Stimulated activated CD4-positive, alpha-beta T cell treated with anti-CD3 and anti-CD28 coated beads, TNF-alpha, amount 100 ng/mL, for 1 hour (primary cell): ENCODE data around the gene PAM.

Source experiments
- DNase-seq, 3 donors: peaks; one replicate each; pipeline ENCODE4 v3.0.0-alpha.2; 2020; ENCODE audit warnings: low read depth in 3 of 3, low spot score in 1 of 3

PAM gene

DNA sequence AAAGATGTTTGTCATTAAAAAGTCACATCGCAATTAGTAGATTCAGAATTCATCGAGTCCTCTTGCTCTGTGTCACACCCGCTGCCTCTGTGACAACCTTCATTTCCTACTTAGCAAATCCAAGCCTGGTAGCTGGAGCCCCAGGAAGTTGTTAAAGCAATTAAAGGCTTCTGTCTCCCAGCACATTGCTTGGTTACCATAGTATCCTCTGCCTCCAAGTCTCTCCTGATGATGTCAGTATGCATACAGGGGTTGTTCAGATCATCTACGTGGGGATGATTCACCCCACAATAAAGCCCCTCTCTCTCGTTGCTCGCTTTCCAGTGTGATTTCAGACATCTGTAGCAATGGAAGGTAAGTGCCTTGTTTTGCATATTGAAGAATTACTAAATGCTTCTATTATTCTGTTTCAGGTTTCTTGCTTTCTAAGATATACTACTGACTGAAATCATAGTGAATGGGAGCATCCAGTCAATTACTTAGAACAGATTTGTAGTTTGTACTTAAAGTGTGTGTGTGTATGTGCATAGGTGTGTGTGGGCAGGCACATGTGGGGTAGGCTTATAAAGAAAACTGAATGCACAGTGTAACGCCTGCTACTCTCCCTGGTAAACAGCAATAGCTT lies 52.9 kb downstream of the PAM start:
- DNase-seq: no peak

- DNase-seq: no peak
Measured at GRCh38 chr5:102809033-102809432, 53.9 kb downstream of the PAM start.

- no peak for DNase-seq
Measured at GRCh38 chr5:102811972-102812371, 56.9 kb downstream of the PAM start.

GRCh38 chr5:102813740-102814139 lies 58.6 kb downstream of the PAM start:
- no peak for DNase-seq

- DNase-seq: no peak
Measured at GRCh38 chr5:102815084-102815483, 60.0 kb downstream of the PAM start.

GRCh38 chr5:102815540-102816332 lies 60.6 kb downstream of the PAM start:
- DNase-seq: no peak

GRCh38 chr5:102818345-102818744 lies 63.2 kb downstream of the PAM start:
- DNase-seq: no peak

DNA sequence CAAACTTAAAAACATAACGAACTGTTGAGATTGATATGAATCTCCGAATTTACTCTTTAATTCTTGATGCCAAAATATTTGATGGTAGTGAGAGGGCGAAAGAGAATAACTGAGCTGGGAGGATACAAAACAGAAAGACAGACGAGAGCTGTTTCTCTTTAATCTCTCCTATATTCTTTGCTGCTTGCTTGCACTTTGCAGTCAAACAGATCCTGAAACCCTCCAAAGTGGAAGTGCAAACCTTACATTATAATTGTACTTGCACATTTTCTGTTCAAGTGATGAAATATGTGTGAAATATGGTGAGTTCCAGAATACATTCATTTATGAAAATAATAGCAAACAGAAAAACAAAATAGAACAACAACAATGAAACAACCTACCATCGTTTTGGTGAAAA lies 63.8 kb downstream of the PAM start:
- no peak for DNase-seq

- DNase-seq: no peak
Measured at GRCh38 chr5:102819634-102820033, 64.5 kb downstream of the PAM start.

- no peak for DNase-seq
Measured at GRCh38 chr5:102823441-102823874, 68.4 kb downstream of the PAM start.

GRCh38 chr5:102826629-102827028 lies 71.5 kb downstream of the PAM start:
- no peak for DNase-seq

- no peak for DNase-seq
Measured at GRCh38 chr5:102830241-102830640, 75.1 kb downstream of the PAM start.

- no peak for DNase-seq
Measured at GRCh38 chr5:102832445-102832844, 77.3 kb downstream of the PAM start.

GRCh38 chr5:102833146-102833545 lies 78.0 kb downstream of the PAM start:
- DNase-seq: no peak

GRCh38 chr5:102834438-102834964 lies 79.4 kb downstream of the PAM start:
- no peak for DNase-seq

DNA sequence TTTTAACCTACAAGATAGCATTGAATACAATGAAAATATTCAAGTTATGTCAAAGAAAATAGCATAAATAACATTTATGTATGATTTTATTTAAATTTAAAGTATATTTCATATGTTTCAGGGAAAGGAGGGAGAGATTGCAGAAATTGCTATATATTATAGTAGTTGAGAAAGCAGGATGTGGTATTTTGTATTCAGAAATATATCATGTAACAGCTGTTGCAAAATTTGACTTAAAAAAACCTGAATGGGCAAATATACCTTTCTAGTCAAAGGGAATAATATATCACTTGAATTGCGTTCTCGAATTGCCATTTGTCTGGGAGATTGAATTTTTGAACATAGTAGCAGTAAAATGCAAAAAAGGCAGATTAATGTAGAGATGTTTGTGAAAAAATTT lies 80.6 kb downstream of the PAM start:
- no peak for DNase-seq

DNA sequence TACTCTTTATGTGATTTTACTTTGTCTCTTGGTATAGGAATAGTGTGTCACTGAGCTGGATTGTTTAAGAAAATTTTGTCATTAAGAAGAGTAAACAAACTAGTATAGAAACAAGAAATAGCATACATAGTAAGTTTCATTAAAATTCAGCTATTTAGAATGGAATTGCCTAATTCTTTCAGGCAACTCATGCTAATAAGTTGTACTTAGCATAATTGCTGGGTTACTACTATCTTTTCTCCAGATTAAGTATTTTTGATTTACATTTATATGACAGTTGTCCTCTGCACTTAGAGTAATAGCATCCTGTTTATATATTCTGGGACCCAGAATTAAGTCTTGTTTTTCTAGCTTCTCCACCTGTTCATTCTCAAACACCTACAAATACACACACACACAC lies 85.9 kb downstream of the PAM start:
- DNase-seq: no peak

DNA sequence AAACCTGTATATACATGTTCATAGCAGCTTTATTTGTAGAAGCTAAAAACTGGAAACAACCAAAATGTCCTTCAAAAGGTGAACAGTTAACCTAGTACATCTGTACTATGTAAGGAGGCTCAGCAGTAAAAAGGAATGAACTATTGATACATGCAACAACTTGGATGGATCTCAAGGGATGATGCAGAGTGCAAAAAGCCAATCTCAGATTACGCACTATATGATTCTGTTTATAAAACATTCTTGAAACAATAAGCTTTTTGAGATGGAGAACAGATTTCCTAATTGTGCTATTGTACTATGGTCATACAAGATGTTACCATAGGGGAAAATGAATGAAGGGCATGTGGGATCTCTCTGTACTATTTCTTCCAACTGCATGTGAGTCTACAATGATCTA lies 88.9 kb downstream of the PAM start:
- DNase-seq: no peak

DNA sequence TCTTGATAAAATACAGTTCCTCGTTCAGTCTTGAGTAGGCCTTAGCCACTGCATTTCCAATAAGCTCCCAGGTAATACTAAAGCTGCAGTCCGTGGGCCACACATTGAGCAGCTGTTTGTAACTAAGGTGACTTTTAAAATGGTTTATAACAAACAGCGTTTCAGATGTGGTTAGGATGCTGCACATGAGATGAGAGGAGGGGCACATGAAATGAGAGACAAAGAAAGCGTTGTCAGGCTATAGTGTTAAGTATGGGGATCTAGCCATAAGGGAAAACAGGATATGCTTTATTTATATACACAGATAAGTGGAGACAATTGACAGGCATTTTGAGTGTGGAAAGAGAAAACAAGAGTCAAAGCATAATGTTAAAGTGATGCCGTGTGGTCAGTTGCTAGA lies 89.9 kb downstream of the PAM start:
- DNase-seq: no peak

DNA sequence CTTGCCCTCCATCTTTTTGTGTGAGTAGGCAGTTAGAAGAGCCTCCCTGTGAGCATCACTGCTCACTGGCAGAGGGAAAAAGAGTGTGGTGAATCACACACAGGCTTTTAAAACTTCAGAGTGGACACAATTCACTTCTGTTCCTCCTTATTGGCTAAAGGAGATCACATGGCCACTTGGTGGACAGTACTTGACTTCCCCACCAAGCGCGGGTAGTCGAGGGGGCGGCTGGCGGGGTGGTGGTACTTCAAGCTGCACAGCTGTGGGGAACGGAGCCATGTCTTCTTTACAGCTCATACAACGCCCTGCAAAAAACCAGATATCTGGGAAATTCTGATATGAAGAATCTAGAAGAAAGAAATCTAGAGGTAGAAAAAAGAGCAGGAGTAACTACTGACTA lies 95.4 kb downstream of the PAM start:
- DNase-seq: no peak

GRCh38 chr5:102853680-102854079 lies 98.6 kb downstream of the PAM start:
- no peak for DNase-seq

DNA sequence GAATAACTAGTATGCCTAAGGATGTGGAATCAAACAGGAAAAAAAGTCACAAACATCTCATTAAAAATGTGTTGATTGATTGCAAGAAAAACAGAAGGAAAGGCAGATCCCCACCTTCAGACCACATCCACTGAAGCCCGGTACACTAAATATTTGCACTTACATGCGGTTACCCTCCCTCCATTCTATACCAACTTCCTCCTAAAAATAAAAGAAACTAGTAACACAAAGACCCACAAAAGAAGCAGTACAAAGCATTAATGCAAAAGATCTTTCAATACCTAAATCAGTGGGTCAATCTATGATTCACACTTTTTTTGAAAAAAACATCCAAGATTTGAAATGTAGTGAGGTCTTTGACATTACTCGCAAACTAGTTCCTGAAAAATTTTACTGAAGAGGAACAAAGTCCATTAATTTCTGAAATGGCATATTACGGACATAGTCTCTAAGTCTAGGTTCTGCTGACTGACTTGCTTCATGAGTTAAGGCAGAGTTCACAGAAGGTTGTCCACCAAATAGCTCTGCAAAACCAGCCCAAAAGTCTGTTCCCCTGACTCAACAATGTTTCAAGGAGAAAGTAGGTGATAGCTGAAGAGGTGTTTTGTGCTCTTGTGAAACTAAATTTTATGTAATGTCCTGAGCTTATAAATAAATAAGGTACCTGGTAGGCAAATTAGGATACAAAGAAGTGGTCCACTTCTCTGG lies 100.7 kb downstream of the PAM start:
- DNase-seq: no peak
